NCI-H128 (cell line): Measurements from ENCODE around the gene NTN1.

Experiments used
- DNase-seq: peaks from one replicate; lab custom pipeline; 2025; ENCODE audit not compliant: unreplicated experiment; lab: John Stamatoyannopoulos, UW

The NTN1 gene

GRCh38 chr17:9268546-9268945, 247.2 kb downstream of the NTN1 start:
- no peak for DNase-seq

GRCh38 chr17:9269350-9270035, 248.2 kb downstream of the NTN1 start:
- no peak for DNase-seq

- no peak for DNase-seq
Measured at GRCh38 chr17:9270921-9271320, 249.6 kb downstream of the NTN1 start.

GRCh38 chr17:9271989-9272388, 250.7 kb downstream of the NTN1 start:
- DNase-seq = no peak

- DNase-seq = no peak
Measured at GRCh38 chr17:9272501-9273200, 251.3 kb downstream of the NTN1 start.

GRCh38 chr17:9273428-9274391, 252.4 kb downstream of the NTN1 start:
- no peak for DNase-seq

GRCh38 chr17:9274973-9275372, 253.7 kb downstream of the NTN1 start:
- DNase-seq = no peak

- no peak for DNase-seq
Measured at GRCh38 chr17:9279893-9280292, 258.6 kb downstream of the NTN1 start.

- no peak for DNase-seq
Measured at GRCh38 chr17:9283909-9284308, 262.6 kb downstream of the NTN1 start.

GRCh38 chr17:9284884-9285283, 263.6 kb downstream of the NTN1 start:
- DNase-seq = no peak

GRCh38 chr17:9285602-9286427, 264.5 kb downstream of the NTN1 start:
- no peak for DNase-seq

- no peak for DNase-seq
Measured at GRCh38 chr17:9286434-9286833, 265.1 kb downstream of the NTN1 start.

- DNase-seq = no peak
Measured at GRCh38 chr17:9287306-9287705, 266.0 kb downstream of the NTN1 start.

GRCh38 chr17:9290226-9290613, 268.9 kb downstream of the NTN1 start:
- DNase-seq = no peak

- no peak for DNase-seq
Measured at GRCh38 chr17:9291912-9292560, 270.7 kb downstream of the NTN1 start.

GRCh38 chr17:9292561-9292941, 271.2 kb downstream of the NTN1 start:
- no peak for DNase-seq
